Lung (tissue), 12 donors: Measurements from ENCODE around the gene POLR1E. TPM values are rescaled to one million over a fixed set of nuclear protein-coding genes. Genes with fewer than 3 reads are reported as not detected.

Source experiments
- ATAC-seq: fragments of 200-7000 bp; cut with Tn5 transposase; one replicate; pipeline ENCODE4 v1.9.1; 2020; ENCODE audit warnings: moderate number of reproducible peaks; ENCODE audit not compliant: insufficient read depth, low FRiP score
- DNase-seq, 3 donors: peaks; one replicate each; pipeline ENCODE4 v3.0.0-alpha.2; 2013 to 2017
- H3K27ac ChIP-seq, 2 donors: one replicate each; pipeline ENCODE4 v1.5.1; 2013; ENCODE audit warnings: mild to moderate bottlenecking in 2 of 2, moderate library complexity in 2 of 2, control low read depth in 1 of 2, inconsistent platforms in 1 of 2, low read depth in 1 of 2, low read length in 1 of 2
- H3K27me3 ChIP-seq, 3 donors: one replicate each; pipeline ENCODE4 v1.5.1; 2013; ENCODE audit warnings: low read length in 2 of 3; ENCODE audit not compliant: control insufficient read depth in 3 of 3, insufficient read depth in 3 of 3
- H3K36me3 ChIP-seq, 4 donors: one replicate each; pipeline ENCODE4 v1.5.1; 2013; ENCODE audit warnings: low read length in 4 of 4, mild to moderate bottlenecking in 1 of 4, moderate library complexity in 1 of 4; ENCODE audit not compliant: control insufficient read depth in 4 of 4, insufficient read depth in 4 of 4
- H3K4me1 ChIP-seq, 5 donors: one replicate each; pipeline ENCODE4 v1.5.1; 2013; ENCODE audit warnings: low read length in 5 of 5, mild to moderate bottlenecking in 2 of 5, moderate library complexity in 1 of 5; ENCODE audit not compliant: control insufficient read depth in 5 of 5, insufficient read depth in 5 of 5
- H3K4me3 ChIP-seq: one replicate; pipeline ENCODE4 v1.5.1; 2013; ENCODE audit warnings: mild to moderate bottlenecking, control low read depth, moderate library complexity
- H3K9ac ChIP-seq, 2 donors: one replicate each; pipeline ENCODE4 v1.5.1; 2013; ENCODE audit warnings: low read length in 2 of 2, control low read depth in 1 of 2; ENCODE audit not compliant: insufficient read depth in 1 of 2
- H3K9me3 ChIP-seq, 4 donors: one replicate each; pipeline ENCODE4 v1.5.1; 2013; ENCODE audit warnings: low read length in 3 of 4, mild to moderate bottlenecking in 1 of 4, moderate library complexity in 1 of 4; ENCODE audit not compliant: control insufficient read depth in 4 of 4, insufficient read depth in 3 of 4
- WGBS, 2 donors: extraction: QIAGEN DNeasy Blood & Tissue Kit; methylation state at CpG; one replicate each; pipeline ENCODE4 v1.1.7; 2013; 5-methylcytosine and 5-hydroxymethylcytosine counted together
- polyA plus RNA-seq, 2 donors: library from polyadenylated mRNA; stranded (reverse); fragments of 200-250 nt; gene quantifications; one replicate each; pipeline ENCODE4 v1.2.1, GENCODE V29; 2013
- total RNA-seq, 2 donors: library from RNA; depleted of rRNA in 1 of 2; stranded (reverse); fragments of >200 nt in 1 of 2; gene quantifications; one replicate each; pipeline ENCODE4 v1.2.1, GENCODE V29; 2014 to 2021
- TF ChIP-seq, protein P1 (sequence below): IDR thresholded peaks from 2 replicates; pipeline ENCODE4 v1.5.1; 2012; ENCODE audit warnings: mild to moderate bottlenecking; ENCODE audit errors: control extremely low read depth, extremely low read depth
- donor health status: control.
- donor health status: control.
- donor health status: Bipolar disorder and iron deficiency.
- donor health status: healthy.
- donor health status: DM: yes; HTN: yes; CAD: no.

The POLR1E gene
- total and polyA plus RNA-seq, 4 donors = 14.1 to 19.9 (median 18.1) TPM

GRCh38 chr9:37480759-37481158, 5.0 kb upstream of the POLR1E start:
- Histone ChIP-seq H3K27me3 (peaks cover 0 to 2% (median 2%) of the 10 kb centered on the region in 3 donors), H3K9ac (no peak overlapping the region), H3K4me3 (no peak overlapping the region), H3K9me3 (no peaks in the 10 kb centered on the region), H3K4me1 (peaks cover 0 to 6% (median 0%) of the 10 kb centered on the region in 5 donors), H3K27ac (no peak overlapping the region), H3K36me3 (no peaks in the 10 kb centered on the region)
- ATAC-seq (no peak), DNase-seq (no peak)
- WGBS, 2 donors = 86 to 96% methylated on average over 3 of the region's 3 CpGs
- TF ChIP-seq, protein P1, sequence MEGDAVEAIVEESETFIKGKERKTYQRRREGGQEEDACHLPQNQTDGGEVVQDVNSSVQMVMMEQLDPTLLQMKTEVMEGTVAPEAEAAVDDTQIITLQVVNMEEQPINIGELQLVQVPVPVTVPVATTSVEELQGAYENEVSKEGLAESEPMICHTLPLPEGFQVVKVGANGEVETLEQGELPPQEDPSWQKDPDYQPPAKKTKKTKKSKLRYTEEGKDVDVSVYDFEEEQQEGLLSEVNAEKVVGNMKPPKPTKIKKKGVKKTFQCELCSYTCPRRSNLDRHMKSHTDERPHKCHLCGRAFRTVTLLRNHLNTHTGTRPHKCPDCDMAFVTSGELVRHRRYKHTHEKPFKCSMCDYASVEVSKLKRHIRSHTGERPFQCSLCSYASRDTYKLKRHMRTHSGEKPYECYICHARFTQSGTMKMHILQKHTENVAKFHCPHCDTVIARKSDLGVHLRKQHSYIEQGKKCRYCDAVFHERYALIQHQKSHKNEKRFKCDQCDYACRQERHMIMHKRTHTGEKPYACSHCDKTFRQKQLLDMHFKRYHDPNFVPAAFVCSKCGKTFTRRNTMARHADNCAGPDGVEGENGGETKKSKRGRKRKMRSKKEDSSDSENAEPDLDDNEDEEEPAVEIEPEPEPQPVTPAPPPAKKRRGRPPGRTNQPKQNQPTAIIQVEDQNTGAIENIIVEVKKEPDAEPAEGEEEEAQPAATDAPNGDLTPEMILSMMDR = no peak

- H3K4me1 ChIP-seq = peaks cover 0 to 24% (median 7%) of the 10 kb centered on the region in 5 donors
- H3K36me3 ChIP-seq = peaks cover 6 to 13% (median 8%) of the 10 kb centered on the region in 4 donors
- peak overlapping the region; percentile 47 to 67 for H3K9ac ChIP-seq
- WGBS, 2 donors = 7 to 8% methylated on average over 7 of the region's 7 CpGs
- peak overlapping the region; percentile 37 to 66 for H3K27ac ChIP-seq
- no peaks in the 10 kb centered on the region for H3K27me3 ChIP-seq
- TF ChIP-seq, protein P1 = no peak
- H3K9me3 ChIP-seq = no peaks in the 10 kb centered on the region
- DNase-seq = no peak
- H3K4me3 ChIP-seq = peak overlapping the region; percentile 68
- ATAC-seq = no peak
Observed at GRCh38 chr9:37486256-37486615, 488 bp downstream of the POLR1E start.

GRCh38 chr9:37486616-37487548, 1.1 kb downstream of the POLR1E start:
- peak overlapping the region; percentile 37 to 66 for H3K27ac ChIP-seq
- ATAC-seq (no peak), DNase-seq (peak; percentile 26 to 34 (median 31))
- H3K4me1 ChIP-seq = peaks cover 0 to 24% (median 7%) of the 10 kb centered on the region in 5 donors
- H3K9ac ChIP-seq = peak overlapping the region; percentile 47 to 67
- TF ChIP-seq, protein P1 = no peak
- H3K27me3 ChIP-seq = no peaks in the 10 kb centered on the region
- 27 to 48% methylated on average over 7 of the region's 7 CpGs for WGBS, 2 donors
- peak overlapping the region; percentile 68 for H3K4me3 ChIP-seq
- H3K36me3 ChIP-seq = peaks cover 6 to 14% (median 9%) of the 10 kb centered on the region in 4 donors
- no peaks in the 10 kb centered on the region for H3K9me3 ChIP-seq
